HG02884 (cell line): ENCODE results near the gene TSPYL6.

ENCODE experiments used
- ATAC-seq: cut with Tn5 transposase; IDR thresholded peaks from one replicate; pipeline ENCODE4 v1.9.1; 2021; ENCODE audit warnings: mild to moderate bottlenecking, moderate library complexity; ENCODE audit not compliant: unreplicated experiment

The TSPYL6 gene

DNA sequence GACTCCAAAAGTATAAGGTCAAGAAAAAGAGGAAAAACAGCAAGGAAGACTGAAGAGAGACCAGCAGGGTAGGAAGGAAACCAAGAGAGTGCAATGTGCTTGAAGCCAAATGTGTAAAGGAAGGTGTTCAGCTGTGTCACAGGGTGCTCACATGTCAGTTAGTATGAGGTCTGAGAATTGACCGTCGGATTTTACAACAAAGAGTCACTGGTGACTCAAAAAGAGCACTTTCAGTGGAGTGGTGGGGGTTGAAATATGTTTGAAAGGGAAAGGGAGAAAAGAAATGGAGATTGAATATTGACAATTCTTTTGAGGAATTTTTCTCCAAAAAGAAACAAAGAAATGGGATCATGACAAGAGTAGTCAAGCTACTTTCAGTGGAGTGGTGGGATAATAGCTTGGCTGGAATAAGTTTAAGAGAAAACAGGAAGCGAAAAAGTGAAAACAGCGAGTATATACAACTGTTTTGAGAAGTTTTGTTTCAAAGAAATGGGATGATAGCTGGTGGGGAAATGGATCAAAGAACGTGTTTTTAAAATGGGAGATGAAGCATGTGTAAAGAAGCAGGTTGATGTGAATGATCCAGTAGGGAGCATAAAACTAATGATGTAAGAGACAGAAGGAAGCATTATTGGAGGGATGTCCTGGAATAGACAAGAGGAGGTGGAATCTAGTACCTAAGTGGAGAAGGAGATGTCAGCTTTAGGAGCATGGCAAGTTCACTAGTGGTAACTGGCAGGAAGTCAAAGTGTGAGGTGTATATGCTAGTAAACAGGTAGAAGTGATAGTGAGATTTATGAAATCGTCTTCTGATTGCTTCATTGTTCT is 3.6 kb upstream of the TSPYL6 start:
- ATAC-seq: peak; percentile 91

DNA sequence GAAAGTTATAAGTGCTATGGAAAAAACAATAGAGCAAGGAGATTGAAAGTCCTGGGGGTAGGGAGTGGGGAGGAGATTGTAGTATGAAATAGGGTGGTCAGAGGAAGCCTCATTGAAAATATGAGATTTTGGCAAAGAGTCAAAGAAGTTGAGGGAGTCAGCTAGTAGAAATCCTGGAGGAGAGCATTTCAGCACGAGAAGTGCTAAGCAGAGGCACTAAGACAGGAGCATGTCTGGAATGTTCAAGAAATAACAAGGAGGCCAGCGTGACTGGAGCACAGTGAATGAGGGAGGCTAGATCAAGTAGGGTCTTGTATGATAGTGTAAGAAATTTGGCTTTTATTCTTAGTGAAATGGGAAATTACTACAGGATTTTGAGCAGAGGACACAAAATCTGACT is 2.1 kb upstream of the TSPYL6 start:
- no peak for ATAC-seq

- no peak for ATAC-seq
Observed at GRCh38 chr2:54255230-54256090, 569 bp downstream of the TSPYL6 start.

DNA sequence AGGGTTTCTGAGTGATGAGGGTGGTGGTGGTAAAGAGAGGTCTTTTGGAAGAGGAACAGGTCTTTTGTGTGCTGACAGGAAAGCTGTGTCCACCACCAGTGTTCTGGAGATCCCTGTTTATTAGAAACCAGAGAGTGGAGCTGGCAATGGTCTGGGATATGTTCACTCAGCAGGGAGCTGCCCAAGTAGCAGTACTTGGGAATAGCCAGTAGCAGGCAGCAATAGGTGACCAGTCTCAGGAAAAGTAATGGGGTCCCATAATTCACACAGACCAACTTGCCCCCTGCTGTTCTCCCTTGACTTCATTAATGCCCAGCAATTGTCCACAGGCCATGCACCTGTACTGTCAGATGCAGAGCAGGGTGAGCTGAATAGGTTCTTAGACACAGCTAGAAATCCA is 1.8 kb downstream of the TSPYL6 start:
- ATAC-seq: no peak

GRCh38 chr2:54249629-54250028 is 6.4 kb downstream of the TSPYL6 start:
- ATAC-seq: no peak

GRCh38 chr2:54247115-54247514 is 8.9 kb downstream of the TSPYL6 start:
- ATAC-seq: no peak

GRCh38 chr2:54240515-54241469 is 15.2 kb downstream of the TSPYL6 start:
- no peak for ATAC-seq

DNA sequence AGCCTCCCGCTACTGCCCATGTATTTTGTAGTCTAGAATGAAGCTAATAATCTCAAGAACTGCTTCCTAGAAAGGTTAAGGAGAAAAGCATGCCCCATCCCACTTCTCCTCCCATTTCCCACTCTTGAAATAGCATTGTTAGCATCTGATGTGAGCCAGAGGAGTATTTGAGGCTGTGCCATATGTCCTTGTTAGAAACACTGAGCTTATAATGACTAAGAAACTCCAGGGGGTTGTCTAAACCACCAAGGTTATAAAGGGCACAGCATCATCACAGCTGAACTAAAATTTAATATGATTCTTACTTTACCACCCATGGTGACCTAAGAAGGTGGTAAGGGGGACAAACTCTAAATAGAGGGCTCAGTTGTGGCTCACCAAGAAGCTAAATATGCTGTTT is 16.6 kb downstream of the TSPYL6 start:
- ATAC-seq: no peak

DNA sequence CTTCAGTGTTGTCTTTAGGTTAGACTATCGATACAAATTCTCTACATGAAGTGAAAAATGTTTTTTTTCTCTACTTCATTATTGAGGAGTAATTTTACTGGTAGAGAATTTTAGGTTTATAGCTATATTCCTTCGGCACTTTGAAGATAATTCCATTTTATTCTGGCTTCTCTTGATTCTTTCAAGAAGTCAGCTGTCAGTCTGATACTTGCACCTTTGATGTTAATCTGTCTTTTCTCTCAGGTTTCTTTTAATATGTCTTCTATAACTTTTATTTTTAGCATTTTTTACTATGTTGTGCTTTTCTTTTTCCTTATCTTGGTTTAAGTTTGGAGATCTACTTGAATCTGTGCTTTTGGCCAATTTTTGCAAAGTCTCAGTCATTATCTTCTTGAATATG is 18.6 kb downstream of the TSPYL6 start:
- ATAC-seq: no peak

DNA sequence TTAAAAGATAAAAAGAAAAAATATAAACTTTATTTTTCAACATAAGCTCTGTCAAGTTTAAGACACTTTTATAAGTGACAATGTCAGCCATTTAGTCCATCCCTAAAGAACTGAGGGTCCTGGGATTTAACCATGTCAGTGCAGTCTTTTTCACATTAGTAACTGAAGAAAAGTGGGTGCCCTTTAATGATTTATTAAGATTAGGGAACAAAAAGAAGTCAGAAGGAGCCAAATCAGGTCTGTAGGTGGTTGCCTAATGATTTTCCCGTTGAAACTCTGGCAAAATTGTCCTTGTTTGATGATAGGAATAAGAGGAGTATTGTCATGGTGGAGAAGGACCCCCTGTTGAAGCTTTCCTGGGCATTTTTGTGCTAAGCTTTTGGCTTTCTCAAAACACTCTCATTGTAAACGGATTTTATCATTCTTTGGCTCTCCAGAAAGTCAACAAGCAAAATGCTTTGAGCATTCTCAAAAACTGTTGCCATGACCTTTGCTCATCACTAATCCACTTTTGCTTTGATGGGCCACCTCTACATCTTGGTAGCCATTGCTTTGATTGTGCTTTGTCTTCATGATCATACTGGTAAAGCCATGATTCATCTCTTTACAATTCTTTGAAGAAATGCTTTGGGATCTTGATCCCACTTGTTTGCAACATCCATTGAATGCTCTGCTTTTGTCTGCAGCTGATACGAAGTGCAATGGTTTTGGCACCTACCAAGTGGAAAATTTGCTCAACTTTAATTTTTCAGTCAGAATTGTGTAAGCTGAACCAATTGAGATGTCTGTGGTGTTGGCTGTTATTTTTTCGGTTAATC is 22.0 kb downstream of the TSPYL6 start:
- no peak for ATAC-seq

DNA sequence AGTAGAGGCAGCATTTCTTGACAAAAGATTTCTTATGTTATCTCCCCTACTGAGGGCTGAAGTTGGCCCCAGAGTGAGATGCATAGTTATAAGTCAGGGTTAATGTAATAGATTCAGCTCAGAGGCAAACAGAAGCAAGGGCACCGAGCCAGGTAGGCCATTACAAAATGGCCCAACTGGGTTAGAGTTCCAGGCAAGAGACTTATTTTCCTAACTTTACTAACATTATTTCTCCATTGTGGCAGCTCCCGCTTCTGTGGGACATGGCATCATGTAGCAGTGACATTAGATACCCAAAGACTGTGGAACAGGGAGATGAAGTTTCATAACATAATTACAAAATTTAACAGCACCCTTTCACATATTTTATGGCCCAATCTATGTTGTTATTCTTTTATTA is 27.1 kb downstream of the TSPYL6 start:
- ATAC-seq: no peak

DNA sequence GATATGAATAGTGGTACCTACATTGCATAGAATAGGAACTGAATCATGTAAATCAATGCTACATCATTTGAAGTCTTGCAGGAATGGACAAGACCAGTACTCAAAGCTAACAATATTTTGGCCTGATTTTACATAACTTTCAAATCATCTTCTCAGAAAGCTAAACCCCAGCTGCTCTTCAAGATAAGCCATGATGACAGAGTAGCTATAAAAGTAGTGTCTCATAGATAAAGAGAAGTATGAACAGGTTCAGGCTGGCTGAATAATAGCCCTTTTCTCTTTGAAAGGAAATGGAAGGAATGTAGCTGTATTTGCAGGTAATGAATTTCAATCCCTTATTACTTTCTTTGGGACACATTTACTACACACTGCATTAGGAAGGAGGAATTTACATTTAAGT is 28.2 kb downstream of the TSPYL6 start:
- no peak for ATAC-seq

- ATAC-seq: no peak
Observed at GRCh38 chr2:54226260-54226659, 29.8 kb downstream of the TSPYL6 start.

GRCh38 chr2:54224997-54225396 is 31.0 kb downstream of the TSPYL6 start:
- ATAC-seq: no peak

GRCh38 chr2:54213082-54213481 is 42.9 kb downstream of the TSPYL6 start:
- no peak for ATAC-seq

DNA sequence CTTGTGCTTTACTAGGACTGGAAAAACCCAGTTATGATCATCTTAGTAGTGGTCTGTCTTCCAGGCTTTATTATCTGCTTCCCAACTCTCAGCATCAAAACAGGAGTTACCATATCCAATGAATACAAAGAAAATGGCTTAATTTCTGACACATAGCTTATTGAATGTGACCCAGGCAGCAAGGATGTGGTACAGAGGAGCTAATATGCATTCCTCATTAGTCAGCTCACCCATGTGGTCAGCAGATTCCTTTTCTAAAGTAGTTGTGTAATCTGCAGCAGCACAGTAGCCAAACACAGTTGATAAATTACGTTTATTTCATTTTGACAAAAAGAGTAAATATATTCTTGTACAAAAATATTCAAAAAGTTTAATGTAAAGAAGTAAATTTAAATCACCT is 43.6 kb downstream of the TSPYL6 start:
- no peak for ATAC-seq

DNA sequence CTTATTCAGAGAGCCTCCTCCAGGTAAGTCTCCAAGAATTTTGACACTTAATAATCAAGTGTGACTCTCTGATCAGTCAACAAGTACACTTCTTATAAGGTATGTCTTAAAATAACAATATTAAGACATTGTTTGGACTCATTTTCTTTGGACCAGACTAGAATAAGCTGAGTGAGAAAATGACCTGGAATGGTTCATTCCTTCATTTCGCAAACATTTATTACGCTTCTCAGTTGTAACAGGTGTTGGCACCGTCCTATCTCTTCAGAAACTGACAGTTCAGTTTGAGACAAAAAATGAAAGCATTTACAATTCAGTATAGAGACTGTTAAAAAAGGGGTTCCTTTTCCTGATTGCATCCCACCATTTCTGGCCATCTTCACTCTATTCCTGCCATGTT is 46.6 kb downstream of the TSPYL6 start:
- ATAC-seq: no peak

DNA sequence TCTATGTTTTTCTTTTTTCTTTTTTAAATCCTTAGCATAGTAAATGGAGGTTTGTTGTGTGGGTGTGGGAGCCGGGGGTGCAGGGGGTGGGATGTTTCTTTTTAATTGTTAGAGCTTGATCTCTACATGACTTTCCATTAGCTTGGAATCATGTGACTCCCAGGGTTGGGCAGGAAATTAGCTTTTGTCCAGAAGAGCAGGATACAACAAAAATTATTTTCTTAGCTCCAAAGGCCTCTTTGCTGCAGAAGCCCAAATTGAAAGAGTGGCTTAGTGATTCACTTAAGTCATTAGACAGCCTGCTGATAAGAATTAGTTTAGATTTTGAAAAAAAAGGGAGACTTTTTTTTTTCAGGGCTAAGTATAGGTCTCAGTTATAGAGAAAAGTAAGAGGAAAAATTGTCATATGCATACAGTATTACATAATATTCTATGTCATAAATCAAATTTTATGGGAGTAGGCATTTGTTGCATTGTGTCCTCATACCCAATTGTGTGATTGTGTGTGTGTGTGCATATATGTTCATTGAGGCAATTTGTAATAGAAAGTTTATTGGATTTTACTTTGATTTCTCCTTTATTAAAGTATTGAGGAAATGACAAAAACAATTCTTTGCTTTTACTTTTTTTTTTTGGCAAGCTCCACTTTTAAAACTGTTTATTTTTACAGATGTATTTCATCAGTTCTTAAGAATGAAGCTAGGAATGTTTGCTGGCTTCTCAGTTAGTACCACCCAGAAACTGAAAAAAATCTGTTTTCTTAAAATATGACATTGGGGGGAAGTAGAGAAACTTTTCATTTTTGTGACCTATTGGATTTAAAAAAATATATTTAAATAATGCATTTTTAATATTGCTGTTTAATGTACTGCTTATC is 47.4 kb downstream of the TSPYL6 start:
- no peak for ATAC-seq

GRCh38 chr2:54207666-54208195 is 48.3 kb downstream of the TSPYL6 start:
- no peak for ATAC-seq
